ENCODE measurements around the gene C7orf57.
A peak's percentile ranks its signal among the peaks of the same experiment; 100 is the strongest.

The C7orf57 gene

GRCh38 chr7:48028938-48029337 lies 6.4 kb upstream of the C7orf57 start, which contains the start of gene SUN3:
TSS of gene SUN3 (minus strand) at chr7:48029107. CDS start at chr7:48028938, 169 bp downstream.
- H3K4me3 ChIP-seq (ENCODE audit: low read length): no peak within 1 kb of the TSS
- DNase-seq (ENCODE audit: low read depth, low spot score): no peak

- no peak overlapping the region for H3K4me3 ChIP-seq (ENCODE audit: low read length)
- DNase-seq (ENCODE audit: low read depth, low spot score): no peak
These were observed 4.2 kb upstream of the C7orf57 start for GRCh38 chr7:48031111-48031510.

- no peak for DNase-seq (ENCODE audit: low read depth, low spot score)
- no peak overlapping the region for H3K4me3 ChIP-seq (ENCODE audit: low read length)
These were observed 1.4 kb upstream of the C7orf57 start for GRCh38 chr7:48033922-48034321.

- no peak overlapping the region for H3K4me3 ChIP-seq (ENCODE audit: low read length)
- DNase-seq (ENCODE audit: low read depth, low spot score): no peak
These were observed 680 bp downstream of the C7orf57 start for GRCh38 chr7:48035967-48036478.

GRCh38 chr7:48038815-48039506 lies 3.6 kb downstream of the C7orf57 start:
- H3K4me3 ChIP-seq (ENCODE audit: low read length): no peak overlapping the region
- DNase-seq (ENCODE audit: low read depth, low spot score): no peak

- H3K4me3 ChIP-seq (ENCODE audit: low read length): no peak overlapping the region
- no peak for DNase-seq (ENCODE audit: low read depth, low spot score)
These were observed 5.8 kb downstream of the C7orf57 start for GRCh38 chr7:48040944-48041652.

- H3K4me3 ChIP-seq (ENCODE audit: low read length): no peak overlapping the region
- no peak for DNase-seq (ENCODE audit: low read depth, low spot score)
These were observed 6.3 kb downstream of the C7orf57 start for GRCh38 chr7:48041653-48041970.

- no peak overlapping the region for H3K4me3 ChIP-seq (ENCODE audit: low read length)
- no peak for DNase-seq (ENCODE audit: low read depth, low spot score)
These were observed 6.9 kb downstream of the C7orf57 start for GRCh38 chr7:48042216-48042615.

- no peak for DNase-seq (ENCODE audit: low read depth, low spot score)
- no peak overlapping the region for H3K4me3 ChIP-seq (ENCODE audit: low read length)
These were observed 7.3 kb downstream of the C7orf57 start for GRCh38 chr7:48042636-48043035.

GRCh38 chr7:48045195-48045765 lies 9.9 kb downstream of the C7orf57 start:
- no peak overlapping the region for H3K4me3 ChIP-seq (ENCODE audit: low read length)
- peak; percentile 45 for DNase-seq (ENCODE audit: low read depth, low spot score)

- peak; percentile 79 for DNase-seq (ENCODE audit: low read depth, low spot score)
- H3K4me3 ChIP-seq (ENCODE audit: low read length): no peak overlapping the region
These were observed 11.1 kb downstream of the C7orf57 start for GRCh38 chr7:48046458-48046857.

GRCh38 chr7:48048113-48048512 lies 12.8 kb downstream of the C7orf57 start:
- DNase-seq (ENCODE audit: low read depth, low spot score): no peak
- H3K4me3 ChIP-seq (ENCODE audit: low read length): no peak overlapping the region

GRCh38 chr7:48049850-48050249 lies 14.5 kb downstream of the C7orf57 start:
- DNase-seq (ENCODE audit: low read depth, low spot score): no peak

GRCh38 chr7:48052748-48053147 lies 17.4 kb downstream of the C7orf57 start:
- no peak for DNase-seq (ENCODE audit: low read depth, low spot score)

More at GRCh38 chr7:48049850-48050249, 14.5 kb downstream of the C7orf57 start:
- H3K4me3 ChIP-seq (ENCODE audit: low read length): no peak overlapping the region

GRCh38 chr7:48053736-48054135 lies 18.4 kb downstream of the C7orf57 start:
- no peak overlapping the region for H3K4me3 ChIP-seq (ENCODE audit: low read length)
- no peak for DNase-seq (ENCODE audit: low read depth, low spot score)

More at GRCh38 chr7:48052748-48053147, 17.4 kb downstream of the C7orf57 start:
- H3K4me3 ChIP-seq (ENCODE audit: low read length): no peak overlapping the region

- no peak overlapping the region for H3K4me3 ChIP-seq (ENCODE audit: low read length)
These were observed 23.6 kb downstream of the C7orf57 start for GRCh38 chr7:48058990-48059389.

GRCh38 chr7:48059706-48060105 lies 24.4 kb downstream of the C7orf57 start:
- no peak for DNase-seq (ENCODE audit: low read depth, low spot score)
- H3K4me3 ChIP-seq (ENCODE audit: low read length): no peak overlapping the region

More at GRCh38 chr7:48058990-48059389, 23.6 kb downstream of the C7orf57 start:
- DNase-seq (ENCODE audit: low read depth, low spot score): no peak

GRCh38 chr7:48063985-48064384 lies 28.6 kb downstream of the C7orf57 start:
- no peak overlapping the region for H3K4me3 ChIP-seq (ENCODE audit: low read length)
- no peak for DNase-seq (ENCODE audit: low read depth, low spot score)

GRCh38 chr7:48067475-48067874 lies 32.1 kb downstream of the C7orf57 start:
- no peak overlapping the region for H3K4me3 ChIP-seq (ENCODE audit: low read length)
- DNase-seq (ENCODE audit: low read depth, low spot score): no peak

GRCh38 chr7:48074204-48074654 lies 38.9 kb downstream of the C7orf57 start:
- H3K4me3 ChIP-seq (ENCODE audit: low read length): no peak overlapping the region
- DNase-seq (ENCODE audit: low read depth, low spot score): no peak

All from Jurkat, Clone E6-1 (cell line).